ENCODE measurements around the gene PPP3CA.

PPP3CA gene

GRCh38 chr4:101049549-101050001 lies 297.8 kb downstream of the PPP3CA start:
- DNase-seq (ENCODE audit: low read depth): no peak

GRCh38 chr4:101044766-101045165 lies 302.6 kb downstream of the PPP3CA start:
- no peak for DNase-seq (ENCODE audit: low read depth)

GRCh38 chr4:101042847-101043246 lies 304.5 kb downstream of the PPP3CA start:
- no peak for DNase-seq (ENCODE audit: low read depth)

GRCh38 chr4:101040776-101041175 lies 306.6 kb downstream of the PPP3CA start:
- DNase-seq (ENCODE audit: low read depth): no peak

GRCh38 chr4:101039367-101039766 lies 308.0 kb downstream of the PPP3CA start:
- peak; percentile 39 for DNase-seq (ENCODE audit: low read depth)

GRCh38 chr4:101037938-101038413 lies 309.4 kb downstream of the PPP3CA start:
- DNase-seq (ENCODE audit: low read depth): no peak

- DNase-seq (ENCODE audit: low read depth): no peak
Measured at GRCh38 chr4:101037249-101037648, 310.1 kb downstream of the PPP3CA start.

- no peak for DNase-seq (ENCODE audit: low read depth)
Measured at GRCh38 chr4:101035487-101035886, 311.8 kb downstream of the PPP3CA start.

- no peak for DNase-seq (ENCODE audit: low read depth)
Measured at GRCh38 chr4:101033986-101034385, 313.3 kb downstream of the PPP3CA start.

- DNase-seq (ENCODE audit: low read depth): no peak
Measured at GRCh38 chr4:101032541-101032940, 314.8 kb downstream of the PPP3CA start.

- DNase-seq (ENCODE audit: low read depth): no peak
Measured at GRCh38 chr4:101031971-101032370, 315.4 kb downstream of the PPP3CA start.

- DNase-seq (ENCODE audit: low read depth): no peak
Measured at GRCh38 chr4:101028886-101029285, 318.4 kb downstream of the PPP3CA start.

GRCh38 chr4:101027721-101028120 lies 319.6 kb downstream of the PPP3CA start:
- DNase-seq (ENCODE audit: low read depth): no peak

GRCh38 chr4:101025755-101026154 lies 321.6 kb downstream of the PPP3CA start:
- no peak for DNase-seq (ENCODE audit: low read depth)

GRCh38 chr4:101022151-101023024 lies 324.9 kb downstream of the PPP3CA start:
- no peak for DNase-seq (ENCODE audit: low read depth)

GRCh38 chr4:101020956-101021355 lies 326.4 kb downstream of the PPP3CA start:
- peak; percentile 11 for DNase-seq (ENCODE audit: low read depth)

GRCh38 chr4:101019941-101020401 lies 327.4 kb downstream of the PPP3CA start:
- DNase-seq (ENCODE audit: low read depth): peak; percentile 25

GRCh38 chr4:101019313-101019712 lies 328.0 kb downstream of the PPP3CA start:
- DNase-seq (ENCODE audit: low read depth): no peak

- DNase-seq (ENCODE audit: low read depth): no peak
Measured at GRCh38 chr4:101018836-101019235, 328.5 kb downstream of the PPP3CA start.

- no peak for DNase-seq (ENCODE audit: low read depth)
Measured at GRCh38 chr4:101014417-101014816, 332.9 kb downstream of the PPP3CA start.

GRCh38 chr4:101010987-101011386 lies 336.3 kb downstream of the PPP3CA start:
- DNase-seq (ENCODE audit: low read depth): no peak

- no peak for DNase-seq (ENCODE audit: low read depth)
Measured at GRCh38 chr4:101009471-101009870, 337.9 kb downstream of the PPP3CA start.

GRCh38 chr4:101008503-101008902 lies 338.8 kb downstream of the PPP3CA start:
- DNase-seq (ENCODE audit: low read depth): no peak

- no peak for DNase-seq (ENCODE audit: low read depth)
Measured at GRCh38 chr4:101005659-101006058, 341.7 kb downstream of the PPP3CA start.
